GM18511 (cell line): Measurements from ENCODE around the gene UBE2V1.
"Not testable (repeated sequence)": the region's sequence is repeated elsewhere in the genome, so short reads cannot be mapped to it uniquely, and the experiment has no call there.

Experiments used
- ATAC-seq: cut with Tn5 transposase; IDR thresholded peaks from one replicate; pipeline ENCODE4 v1.9.1; 2021; ENCODE audit warnings: mild to moderate bottlenecking, moderate library complexity; ENCODE audit not compliant: unreplicated experiment

The UBE2V1 gene

GRCh38 chr20:50138120-50138478 lies 25.1 kb upstream of the UBE2V1 start:
- ATAC-seq: no peak

- not testable (repeated sequence) for ATAC-seq
These were observed 24.8 kb upstream of the UBE2V1 start for GRCh38 chr20:50137702-50138101.

GRCh38 chr20:50136822-50137599 lies 24.1 kb upstream of the UBE2V1 start:
- ATAC-seq: no peak

- not testable (repeated sequence) for ATAC-seq
These were observed 22.2 kb upstream of the UBE2V1 start for GRCh38 chr20:50135157-50135556.

GRCh38 chr20:50133474-50134217 lies 20.7 kb upstream of the UBE2V1 start:
- no peak for ATAC-seq

GRCh38 chr20:50133041-50133440 lies 20.1 kb upstream of the UBE2V1 start:
- no peak for ATAC-seq

GRCh38 chr20:50130995-50131394 lies 18.0 kb upstream of the UBE2V1 start:
- no peak for ATAC-seq

GRCh38 chr20:50130356-50130723 lies 17.4 kb upstream of the UBE2V1 start:
- no peak for ATAC-seq

- ATAC-seq: no peak
These were observed 16.9 kb upstream of the UBE2V1 start for GRCh38 chr20:50129662-50130355.

GRCh38 chr20:50128520-50128905 lies 15.6 kb upstream of the UBE2V1 start:
- ATAC-seq: no peak

GRCh38 chr20:50127587-50128519 lies 14.9 kb upstream of the UBE2V1 start:
- no peak for ATAC-seq

- ATAC-seq: no peak
These were observed 13.7 kb upstream of the UBE2V1 start for GRCh38 chr20:50126662-50127061.

GRCh38 chr20:50125279-50125678 lies 12.3 kb upstream of the UBE2V1 start:
- ATAC-seq: no peak

GRCh38 chr20:50124496-50124895 lies 11.5 kb upstream of the UBE2V1 start:
- ATAC-seq: no peak

GRCh38 chr20:50123418-50123817 lies 10.5 kb upstream of the UBE2V1 start:
- no peak for ATAC-seq

- ATAC-seq: no peak
These were observed 9.8 kb upstream of the UBE2V1 start for GRCh38 chr20:50122763-50123162.

- no peak for ATAC-seq
These were observed 8.9 kb upstream of the UBE2V1 start for GRCh38 chr20:50121858-50122271.

- ATAC-seq: no peak
These were observed 8.2 kb upstream of the UBE2V1 start for GRCh38 chr20:50120935-50121693.

- no peak for ATAC-seq
These were observed 5.3 kb upstream of the UBE2V1 start for GRCh38 chr20:50118203-50118602.

GRCh38 chr20:50116368-50116999 lies 3.5 kb upstream of the UBE2V1 start:
- no peak for ATAC-seq
